Measurements from ENCODE around the gene ECSCR.

DNA sequence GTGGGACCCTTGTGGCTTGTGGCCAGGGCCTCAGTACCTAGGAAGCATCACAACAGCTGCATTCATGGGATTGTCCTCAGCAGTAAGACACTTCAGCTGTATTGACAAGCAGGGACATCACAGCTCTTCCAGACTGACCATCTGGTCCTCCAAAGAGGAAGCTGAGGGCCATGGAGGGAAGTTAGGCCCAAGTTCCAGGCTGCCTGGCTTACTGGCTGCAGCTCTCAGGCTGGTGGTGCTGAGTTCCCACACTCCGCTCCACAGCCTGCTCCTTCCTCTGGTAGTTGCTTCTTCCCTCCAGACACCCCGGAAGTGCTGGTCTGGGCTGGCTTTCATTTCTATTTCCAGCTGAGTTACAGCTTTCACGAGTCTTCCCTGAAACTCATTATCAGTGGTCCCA lies 25.7 kb upstream of the ECSCR start:
- TF ChIP-seq, protein P1, sequence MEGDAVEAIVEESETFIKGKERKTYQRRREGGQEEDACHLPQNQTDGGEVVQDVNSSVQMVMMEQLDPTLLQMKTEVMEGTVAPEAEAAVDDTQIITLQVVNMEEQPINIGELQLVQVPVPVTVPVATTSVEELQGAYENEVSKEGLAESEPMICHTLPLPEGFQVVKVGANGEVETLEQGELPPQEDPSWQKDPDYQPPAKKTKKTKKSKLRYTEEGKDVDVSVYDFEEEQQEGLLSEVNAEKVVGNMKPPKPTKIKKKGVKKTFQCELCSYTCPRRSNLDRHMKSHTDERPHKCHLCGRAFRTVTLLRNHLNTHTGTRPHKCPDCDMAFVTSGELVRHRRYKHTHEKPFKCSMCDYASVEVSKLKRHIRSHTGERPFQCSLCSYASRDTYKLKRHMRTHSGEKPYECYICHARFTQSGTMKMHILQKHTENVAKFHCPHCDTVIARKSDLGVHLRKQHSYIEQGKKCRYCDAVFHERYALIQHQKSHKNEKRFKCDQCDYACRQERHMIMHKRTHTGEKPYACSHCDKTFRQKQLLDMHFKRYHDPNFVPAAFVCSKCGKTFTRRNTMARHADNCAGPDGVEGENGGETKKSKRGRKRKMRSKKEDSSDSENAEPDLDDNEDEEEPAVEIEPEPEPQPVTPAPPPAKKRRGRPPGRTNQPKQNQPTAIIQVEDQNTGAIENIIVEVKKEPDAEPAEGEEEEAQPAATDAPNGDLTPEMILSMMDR (conservative IDR thresholded peaks at IDR 0.05 in 1 of 2, IDR thresholded peaks at IDR 0.05 in 1 of 2; ENCODE audit: extremely low read depth in 1 of 2, insufficient read depth in 1 of 2, low read depth in 1 of 2, low read length in 2 of 2), result no peak
- TF ChIP-seq EZH2 (IDR thresholded peaks at IDR 0.05; ENCODE audit: borderline replicate concordance, low read length), result no peak

Data from mammary epithelial cell (primary cell).